GM12891 (cell line): Measurements from ENCODE around the gene HTRA1.

Experiments
- POLR2A ChIP-seq: IDR thresholded peaks from 2 replicates; pipeline ENCODE4 v1.6.1; 2011; ENCODE audit warnings: low read depth, low read length, control low read depth
- POLR2AphosphoS5 ChIP-seq: IDR thresholded peaks from 2 replicates; pipeline ENCODE4 v1.6.1; 2011; ENCODE audit warnings: low read depth, low read length, control low read depth
- SPI1 ChIP-seq: IDR thresholded peaks from 2 replicates; pipeline ENCODE4 v1.6.1; 2011; ENCODE audit warnings: low read depth, low read length, control low read depth
- TAF1 ChIP-seq: IDR thresholded peaks from 2 replicates; pipeline ENCODE4 v1.6.1; 2011; ENCODE audit warnings: low read depth, low read length, control low read depth

- TF ChIP-seq TAF1 (no peak), POLR2AphosphoS5 (no peak), SPI1 (no peak), POLR2A (no peak)
These were observed 2.3 kb downstream of the HTRA1 start for GRCh38 chr10:122463466-122464249.
